ENCODE measurements around the gene KMT2A.

DNA sequence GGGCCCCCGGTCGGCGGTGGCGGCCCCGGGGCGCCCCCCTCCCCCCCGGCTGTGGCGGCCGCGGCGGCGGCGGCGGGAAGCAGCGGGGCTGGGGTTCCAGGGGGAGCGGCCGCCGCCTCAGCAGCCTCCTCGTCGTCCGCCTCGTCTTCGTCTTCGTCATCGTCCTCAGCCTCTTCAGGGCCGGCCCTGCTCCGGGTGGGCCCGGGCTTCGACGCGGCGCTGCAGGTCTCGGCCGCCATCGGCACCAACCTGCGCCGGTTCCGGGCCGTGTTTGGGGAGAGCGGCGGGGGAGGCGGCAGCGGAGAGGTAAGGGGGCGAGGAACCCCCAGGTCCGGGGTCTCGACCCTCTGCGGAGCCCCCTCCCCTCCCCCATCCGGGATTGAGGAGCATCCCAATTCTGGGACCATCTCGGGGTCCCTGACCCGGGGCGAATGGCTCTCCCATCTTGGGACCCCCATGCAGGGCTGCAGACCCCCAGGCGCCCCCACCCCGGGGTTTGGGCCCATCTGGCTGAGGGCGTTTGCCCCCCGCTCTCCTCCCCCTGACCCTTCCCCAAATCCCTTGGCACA, 431 bp downstream of the KMT2A start:
- TF ChIP-seq, protein P1, sequence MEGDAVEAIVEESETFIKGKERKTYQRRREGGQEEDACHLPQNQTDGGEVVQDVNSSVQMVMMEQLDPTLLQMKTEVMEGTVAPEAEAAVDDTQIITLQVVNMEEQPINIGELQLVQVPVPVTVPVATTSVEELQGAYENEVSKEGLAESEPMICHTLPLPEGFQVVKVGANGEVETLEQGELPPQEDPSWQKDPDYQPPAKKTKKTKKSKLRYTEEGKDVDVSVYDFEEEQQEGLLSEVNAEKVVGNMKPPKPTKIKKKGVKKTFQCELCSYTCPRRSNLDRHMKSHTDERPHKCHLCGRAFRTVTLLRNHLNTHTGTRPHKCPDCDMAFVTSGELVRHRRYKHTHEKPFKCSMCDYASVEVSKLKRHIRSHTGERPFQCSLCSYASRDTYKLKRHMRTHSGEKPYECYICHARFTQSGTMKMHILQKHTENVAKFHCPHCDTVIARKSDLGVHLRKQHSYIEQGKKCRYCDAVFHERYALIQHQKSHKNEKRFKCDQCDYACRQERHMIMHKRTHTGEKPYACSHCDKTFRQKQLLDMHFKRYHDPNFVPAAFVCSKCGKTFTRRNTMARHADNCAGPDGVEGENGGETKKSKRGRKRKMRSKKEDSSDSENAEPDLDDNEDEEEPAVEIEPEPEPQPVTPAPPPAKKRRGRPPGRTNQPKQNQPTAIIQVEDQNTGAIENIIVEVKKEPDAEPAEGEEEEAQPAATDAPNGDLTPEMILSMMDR (IDR thresholded peaks at IDR 0.05; ENCODE audit: borderline replicate concordance, extremely low read depth, low read length, poor library complexity, severe bottlenecking): no peak
- no peak for TF ChIP-seq EZH2 (IDR thresholded peaks at IDR 0.05; ENCODE audit: borderline replicate concordance, low read depth, low read length, severe bottlenecking)

Data from DND-41 (cell line).